ENCODE data around the gene TUBGCP6.
A peak's percentile ranks its signal among the peaks of the same experiment; 100 is the strongest.

Gene TUBGCP6

GRCh38 chr22:50224071-50224470, 20.8 kb downstream of the TUBGCP6 start:
- no peak for DNase-seq

GRCh38 chr22:50222508-50222907, 22.3 kb downstream of the TUBGCP6 start:
- DNase-seq, result no peak

- DNase-seq, result no peak
Measured at GRCh38 chr22:50221410-50222300, 23.2 kb downstream of the TUBGCP6 start.

GRCh38 chr22:50220603-50221409, 24.0 kb downstream of the TUBGCP6 start:
- no peak for DNase-seq

- no peak for DNase-seq
Measured at GRCh38 chr22:50219800-50220602, 24.8 kb downstream of the TUBGCP6 start.

- peak; percentile 19 for DNase-seq
Measured at GRCh38 chr22:50218996-50219727, 25.7 kb downstream of the TUBGCP6 start.

GRCh38 chr22:50218153-50218995, 26.4 kb downstream of the TUBGCP6 start:
- no peak for DNase-seq

- no peak for DNase-seq
Measured at GRCh38 chr22:50217543-50218152, 27.2 kb downstream of the TUBGCP6 start.

GRCh38 chr22:50216684-50217520, 27.9 kb downstream of the TUBGCP6 start:
- DNase-seq, result no peak

GRCh38 chr22:50216055-50216683, 28.7 kb downstream of the TUBGCP6 start:
- no peak for DNase-seq

GRCh38 chr22:50215297-50216054, 29.3 kb downstream of the TUBGCP6 start:
- no peak for DNase-seq

- no peak for DNase-seq
Measured at GRCh38 chr22:50213263-50213662, 31.6 kb downstream of the TUBGCP6 start.

GRCh38 chr22:50211147-50211546, 33.7 kb downstream of the TUBGCP6 start:
- no peak for DNase-seq

- DNase-seq, result no peak
Measured at GRCh38 chr22:50210378-50211139, 34.3 kb downstream of the TUBGCP6 start.

- no peak for DNase-seq
Measured at GRCh38 chr22:50209893-50210292, 34.9 kb downstream of the TUBGCP6 start.

- DNase-seq, result no peak
Measured at GRCh38 chr22:50208939-50209892, 35.6 kb downstream of the TUBGCP6 start.
